Liver (tissue), 9 donors: ENCODE data around the gene PIGN. TPM values are rescaled to one million over a fixed set of nuclear protein-coding genes. Genes with fewer than 3 reads are reported as not detected.

Experiments used
- DNase-seq: peaks from one replicate; pipeline ENCODE4 v3.0.0-alpha.2; 2017; ENCODE audit warnings: low spot score
- H3K27ac ChIP-seq, 2 donors: one replicate each; pipeline ENCODE4 v1.7.0; 2013; ENCODE audit warnings: inconsistent platforms in 2 of 2, low read length in 2 of 2, control low read depth in 1 of 2, low read depth in 1 of 2, mild to moderate bottlenecking in 1 of 2
- H3K27me3 ChIP-seq, 4 donors: one replicate each; pipeline versions ENCODE4 v1.6.1 to v1.7.0; 2013; ENCODE audit warnings: low read length in 3 of 4, inconsistent platforms in 1 of 4, mild to moderate bottlenecking in 1 of 4, moderate library complexity in 1 of 4; ENCODE audit not compliant: control insufficient read depth in 4 of 4, insufficient read depth in 4 of 4
- H3K36me3 ChIP-seq, 4 donors: one replicate each; pipeline versions ENCODE4 v1.6.1 to v1.7.0; 2013; ENCODE audit warnings: low read length in 3 of 4, mild to moderate bottlenecking in 3 of 4, low read depth in 1 of 4, moderate library complexity in 1 of 4; ENCODE audit not compliant: control insufficient read depth in 4 of 4, insufficient read depth in 3 of 4
- H3K4me1 ChIP-seq, 4 donors: one replicate each; pipeline versions ENCODE4 v1.6.1 to v1.7.0; 2013; ENCODE audit warnings: low read length in 3 of 4, mild to moderate bottlenecking in 3 of 4, moderate library complexity in 1 of 4; ENCODE audit not compliant: control insufficient read depth in 4 of 4, insufficient read depth in 4 of 4
- H3K4me3 ChIP-seq, 3 donors: one replicate each; pipeline versions ENCODE4 v1.6.1 to v1.7.0; 2013; ENCODE audit warnings: low read length in 3 of 3, control low read depth in 1 of 3, low read depth in 1 of 3, mild to moderate bottlenecking in 1 of 3
- H3K9ac ChIP-seq, 2 donors: one replicate each; pipeline ENCODE4 v1.7.0; 2013; ENCODE audit warnings: low read length in 2 of 2, mild to moderate bottlenecking in 2 of 2, moderate library complexity in 2 of 2, control low read depth in 1 of 2, low read depth in 1 of 2
- H3K9me3 ChIP-seq, 4 donors: one replicate each; pipeline versions ENCODE4 v1.6.1 to v1.7.0; 2013; ENCODE audit warnings: low read length in 3 of 4; ENCODE audit not compliant: control insufficient read depth in 4 of 4
- ATF3 ChIP-seq: IDR thresholded peaks from 2 replicates; pipeline ENCODE4 v1.6.1; 2016; ENCODE audit warnings: antibody characterized with exemption
- CTCF ChIP-seq: fragments of 150-350 bp; IDR thresholded peaks from 2 replicates; pipeline ENCODE4 v1.5.1; 2017; ENCODE audit warnings: improper control_type of control experiment, low read depth, low read length; ENCODE audit not compliant: missing input control
- EGR1 ChIP-seq, 2 donors: IDR thresholded peaks; 2 replicates each; pipeline ENCODE4 v1.6.1; 2016 to 2018; ENCODE audit warnings: antibody characterized with exemption in 2 of 2, low read depth in 2 of 2
- FOXA1 ChIP-seq: IDR thresholded peaks from 2 replicates; pipeline ENCODE4 v1.6.1; 2016; ENCODE audit warnings: antibody characterized with exemption
- FOXA2 ChIP-seq: IDR thresholded peaks from 2 replicates; pipeline ENCODE4 v1.6.1; 2016; ENCODE audit warnings: antibody characterized with exemption
- GABPA ChIP-seq, 2 donors: IDR thresholded peaks in 1 of 2; conservative IDR thresholded peaks in 1 of 2; 2 replicates each; pipeline ENCODE4 v1.6.1; 2016; ENCODE audit warnings: antibody characterized with exemption in 2 of 2, mild to moderate bottlenecking in 1 of 2, moderate library complexity in 1 of 2
- HNF4A ChIP-seq, 2 donors: conservative IDR thresholded peaks; 2 replicates each; pipeline ENCODE4 v1.6.1; 2016; ENCODE audit warnings: antibody characterized with exemption in 2 of 2, mild to moderate bottlenecking in 2 of 2
- HNF4G ChIP-seq: IDR thresholded peaks from 2 replicates; pipeline ENCODE4 v1.6.1; 2016; ENCODE audit warnings: antibody characterized with exemption
- JUND ChIP-seq, 2 donors: IDR thresholded peaks; 2 replicates each; pipeline ENCODE4 v1.6.1; 2016; ENCODE audit warnings: antibody characterized with exemption in 2 of 2
- MAX ChIP-seq: IDR thresholded peaks from 2 replicates; pipeline ENCODE4 v1.6.1; 2016; ENCODE audit warnings: antibody characterized with exemption
- NR2F2 ChIP-seq: IDR thresholded peaks from 2 replicates; pipeline ENCODE4 v1.6.1; 2016; ENCODE audit warnings: antibody characterized with exemption
- RAD21 ChIP-seq, 2 donors: IDR thresholded peaks; 2 replicates each; pipeline ENCODE4 v1.6.1; 2016; ENCODE audit warnings: antibody characterized with exemption in 2 of 2, mild to moderate bottlenecking in 2 of 2
- REST ChIP-seq: IDR thresholded peaks from 2 replicates; pipeline ENCODE4 v1.6.1; 2016; ENCODE audit warnings: antibody characterized with exemption, mild to moderate bottlenecking
- RXRA ChIP-seq, 2 donors: IDR thresholded peaks; 2 replicates each; pipeline ENCODE4 v1.6.1; 2017 to 2018; ENCODE audit warnings: antibody characterized with exemption in 2 of 2, mild to moderate bottlenecking in 1 of 2
- SP1 ChIP-seq: IDR thresholded peaks from 2 replicates; pipeline ENCODE4 v1.6.1; 2018; ENCODE audit warnings: antibody characterized with exemption, mild to moderate bottlenecking
- TAF1 ChIP-seq: conservative IDR thresholded peaks from 2 replicates; pipeline ENCODE4 v1.6.1; 2016; ENCODE audit warnings: antibody characterized with exemption, mild to moderate bottlenecking
- YY1 ChIP-seq: IDR thresholded peaks from 2 replicates; pipeline ENCODE4 v1.6.1; 2016; ENCODE audit warnings: antibody characterized with exemption, mild to moderate bottlenecking
- ZBTB33 ChIP-seq: IDR thresholded peaks from 2 replicates; pipeline ENCODE4 v1.6.1; 2016; ENCODE audit warnings: antibody characterized with exemption
- WGBS: extraction: QIAGEN DNeasy Blood & Tissue Kit; methylation state at CpG from one replicate; pipeline ENCODE4 v1.1.7; 2013; 5-methylcytosine and 5-hydroxymethylcytosine counted together
- polyA plus RNA-seq, 2 donors: library from polyadenylated mRNA; stranded (reverse) in 1 of 2; unstranded in 1 of 2; fragments of 200-250 nt in 1 of 2; fragments of >200 nt in 1 of 2; fragmentation: Nextera tagmentation in 1 of 2; extraction: Ambion mirVana in 1 of 2; gene quantifications; one replicate each; pipeline versions ENCODE4 v1.2.1 to v1.2.3, GENCODE V29; 2013 to 2015
- total RNA-seq, 2 donors: library from RNA; depleted of rRNA; stranded (reverse); fragments of >200 nt; gene quantifications; one replicate each; pipeline ENCODE4 v1.2.3, GENCODE V29; 2014
- donor health status: healthy.
- donor health status: healthy.
- donor health status: healthy.
- donor health status: healthy.
- donor health status: healthy.

PIGN gene
- total and polyA plus RNA-seq, 4 donors: 5.1 to 20.6 (median 12.5) TPM

GRCh38 chr18:62186499-62186773, 420 bp downstream of the PIGN start:
- Histone ChIP-seq H3K27ac (peak overlapping the region; percentile 57 to 77), H3K4me1 (peaks cover 5 to 28% (median 26%) of the 10 kb centered on the region in 4 donors), H3K9me3 (no peaks in the 10 kb centered on the region), H3K4me3 (peak overlapping the region; percentile 74 to 99 (median 93)), H3K36me3 (no peaks in the 10 kb centered on the region), H3K27me3 (no peaks in the 10 kb centered on the region), H3K9ac (peak overlapping the region; percentile 40 to 68)
- TF ChIP-seq RAD21 (IDR thresholded peaks at IDR 0.05): no peak
- no peak for TF ChIP-seq YY1
- no peak for TF ChIP-seq ATF3
- TF ChIP-seq FOXA1: no peak
- no peak for TF ChIP-seq HNF4G
- TF ChIP-seq ZBTB33: no peak
- TF ChIP-seq NR2F2: no peak
- no peak for TF ChIP-seq MAX
- no peak for TF ChIP-seq RXRA (IDR thresholded peaks at IDR 0.05)
- TF ChIP-seq TAF1: no peak
- TF ChIP-seq SP1: no peak
- TF ChIP-seq CTCF: no peak
- TF ChIP-seq HNF4A (conservative IDR thresholded peaks at IDR 0.05): no peak
- no peak for TF ChIP-seq EGR1 (IDR thresholded peaks at IDR 0.05; ENCODE audit: low read depth in 2 of 2)
- TF ChIP-seq FOXA2: no peak
- TF ChIP-seq REST: no peak
- under 1% methylated on average over 12 of the region's 12 CpGs for WGBS
- no peak for DNase-seq

- Histone ChIP-seq H3K9ac (no peak overlapping the region), H3K4me3 (no peak overlapping the region), H3K36me3 (no peaks in the 10 kb centered on the region), H3K4me1 (peaks cover 3 to 18% (median 16%) of the 10 kb centered on the region in 4 donors), H3K27ac (no peak overlapping the region), H3K9me3 (no peaks in the 10 kb centered on the region), H3K27me3 (no peaks in the 10 kb centered on the region)
- 6% methylated on average over 2 of the region's 2 CpGs for WGBS
- DNase-seq: no peak
- TF ChIP-seq REST (no peak), GABPA (IDR thresholded peaks at IDR 0.05 in 1 of 2, conservative IDR thresholded peaks at IDR 0.05 in 1 of 2) (no peak), EGR1 (IDR thresholded peaks at IDR 0.05; ENCODE audit: low read depth in 2 of 2) (no peak), SP1 (no peak), YY1 (no peak), RAD21 (IDR thresholded peaks at IDR 0.05) (peak; percentile 91), NR2F2 (no peak), TAF1 (no peak), JUND (IDR thresholded peaks at IDR 0.05) (no peak), RXRA (IDR thresholded peaks at IDR 0.05) (no peak), CTCF (peak; percentile 97)
These were observed 3.2 kb downstream of the PIGN start for GRCh38 chr18:62183578-62184195.
